WTC11 (cell line): ENCODE results near the gene NBPF1. TPM values are rescaled to one million over a fixed set of nuclear protein-coding genes. Genes with fewer than 3 reads are reported as not detected.
A peak's percentile ranks its signal among the peaks of the same experiment; 100 is the strongest.
"Not testable (repeated sequence)": the region's sequence is repeated elsewhere in the genome, so short reads cannot be mapped to it uniquely, and the experiment has no call there.

Experiments
- ATAC-seq: fragments of 200-7000 bp; cut with Tn5 transposase; 2 replicates; pipeline ENCODE4 v1.10.0; 2021; ENCODE audit warnings: mild to moderate bottlenecking, moderate library complexity
- CTCF ChIA-PET: fragments of 300-600 bp; sonication (Branson Sonifier 250); formaldehyde crosslinking; loops from one replicate; lab custom pipeline; 2021; ENCODE audit warnings: antibody characterized with exemption; lab: Charles Lee
- POLR2A ChIA-PET: fragments of 350-600 bp; sonication (Branson Sonifier 250); formaldehyde crosslinking; loops from one replicate; lab custom pipeline; 2021; ENCODE audit warnings: antibody characterized with exemption; lab: Charles Lee
- DNase-seq: peaks from one replicate; pipeline ENCODE4 v3.0.0; 2021; ENCODE audit warnings: low spot score
- H3K27ac Mint-ChIP-seq: 2 replicates; pipeline ENCODE4 v1.8.0; 2021; ENCODE audit warnings: mixed read lengths
- H3K27me3 Mint-ChIP-seq: 2 replicates; pipeline ENCODE4 v1.8.0; 2021; ENCODE audit warnings: low read depth, mild to moderate bottlenecking, moderate library complexity, mixed read lengths
- H3K36me3 Mint-ChIP-seq: 2 replicates; pipeline ENCODE4 v1.8.0; 2021; ENCODE audit warnings: mixed read lengths
- H3K4me1 Mint-ChIP-seq: 2 replicates; pipeline ENCODE4 v1.8.0; 2022; ENCODE audit warnings: mixed read lengths
- H3K4me3 Mint-ChIP-seq: 2 replicates; pipeline ENCODE4 v1.8.0; 2021; ENCODE audit warnings: mild to moderate bottlenecking, moderate library complexity, mixed read lengths
- H3K9me3 Mint-ChIP-seq: 2 replicates; pipeline ENCODE4 v1.8.0; 2021; ENCODE audit warnings: mixed read lengths
- EMX1 ChIP-seq: fragments of 250-450 bp; sonication (Bioruptor Pico); IDR thresholded peaks from 2 replicates; pipeline ENCODE4 v1.8.0; 2021; ENCODE audit warnings: mild to moderate bottlenecking
- NFATC4 ChIP-seq: fragments of 250-450 bp; sonication (Bioruptor Pico); IDR thresholded peaks from 2 replicates; pipeline ENCODE4 v1.9.0; 2021; ENCODE audit warnings: mild to moderate bottlenecking
- PRRX2 ChIP-seq: fragments of 250-450 bp; sonication (Bioruptor Pico); IDR thresholded peaks from 2 replicates; pipeline ENCODE4 v1.8.0; 2021; ENCODE audit warnings: mild to moderate bottlenecking
- SOX15 ChIP-seq: fragments of 250-450 bp; sonication (Bioruptor Pico); IDR thresholded peaks from 2 replicates; pipeline ENCODE4 v1.9.0; 2021; ENCODE audit warnings: mild to moderate bottlenecking
- ZNF671 ChIP-seq: fragments of 250-450 bp; sonication (Bioruptor Pico); IDR thresholded peaks from 2 replicates; pipeline ENCODE4 v1.8.0; 2021; ENCODE audit warnings: mild to moderate bottlenecking
- total RNA-seq: library from RNA; stranded (reverse); gene quantifications from 3 replicates; pipeline ENCODE4 v1.2.3, GENCODE V29; 2021
- TF ChIP-seq, protein P1 (sequence below): fragments of 250-450 bp; sonication (Bioruptor Pico); IDR thresholded peaks from 2 replicates; pipeline ENCODE4 v1.9.0; 2021; ENCODE audit warnings: moderate library complexity, mild to moderate bottlenecking, inconsistent platforms, borderline replicate concordance

Gene NBPF1
- total RNA-seq, 1 experiment from 2014 or later, result 18.3 TPM

DNA sequence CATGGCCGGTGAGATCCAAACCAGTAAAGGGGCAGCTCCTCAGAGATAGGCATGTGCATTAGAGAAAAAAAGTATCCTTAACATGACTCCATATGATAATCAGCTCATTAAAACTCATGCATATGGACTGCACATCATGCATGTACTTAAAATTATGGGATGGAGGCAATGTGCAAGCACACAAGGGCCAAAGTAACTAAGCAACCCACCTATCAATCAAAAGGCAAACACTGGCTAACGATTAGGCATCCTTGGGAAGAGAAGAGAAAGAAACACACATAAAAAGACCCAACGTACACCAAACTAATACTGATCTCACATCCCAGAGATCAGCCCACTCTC lies 94.5 kb downstream of the NBPF1 start:
- ATAC-seq, DNase-seq, H3K9me3 Mint-ChIP-seq, H3K4me3 Mint-ChIP-seq, H3K36me3 Mint-ChIP-seq, H3K4me1 Mint-ChIP-seq, H3K27ac Mint-ChIP-seq, POLR2A ChIA-PET, CTCF ChIA-PET: not testable (repeated sequence)
- H3K27me3 Mint-ChIP-seq, result peaks cover 36% of the 10 kb centered on the region

DNA sequence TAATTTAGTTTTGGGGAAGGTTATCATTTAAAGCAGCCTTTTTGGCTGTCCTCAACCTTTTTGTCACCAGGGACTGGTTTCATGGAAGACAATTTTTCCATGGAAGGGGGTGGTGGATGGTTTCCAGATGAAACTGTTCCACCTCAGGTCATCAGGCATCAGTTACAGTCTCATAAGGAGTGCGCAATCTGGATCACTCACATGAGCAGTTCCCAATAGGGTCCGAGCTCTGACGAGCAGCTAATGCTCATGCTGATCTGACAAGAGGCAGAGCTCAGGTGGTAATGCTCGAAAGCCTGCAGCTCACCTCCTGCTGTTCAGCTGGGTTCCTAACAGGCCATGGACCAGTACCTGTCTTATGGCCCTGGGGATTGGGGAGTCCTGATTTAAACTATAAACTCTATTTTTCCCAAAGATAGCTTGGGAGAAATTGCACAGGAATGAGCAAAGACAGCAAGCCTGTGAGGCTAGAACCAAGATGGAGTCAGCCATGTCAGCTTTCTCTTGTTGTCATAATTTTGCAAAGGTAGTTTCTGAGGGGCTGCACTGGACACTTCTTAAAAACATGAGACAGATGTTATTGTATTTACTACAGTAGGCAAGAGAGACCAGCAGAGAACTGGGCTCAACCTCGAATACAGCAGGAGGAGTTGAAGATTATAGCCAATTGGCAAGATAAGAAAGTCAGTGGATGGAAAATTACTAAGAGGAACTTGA lies 96.5 kb downstream of the NBPF1 start:
- H3K27ac Mint-ChIP-seq, DNase-seq, H3K36me3 Mint-ChIP-seq, CTCF ChIA-PET, ATAC-seq, H3K9me3 Mint-ChIP-seq, H3K4me1 Mint-ChIP-seq, H3K4me3 Mint-ChIP-seq: not testable (repeated sequence)
- H3K27me3 Mint-ChIP-seq, result peaks cover 28% of the 10 kb centered on the region
- POLR2A ChIA-PET, result interaction anchor here (0.7 kb wide), 1 partner anchor 108 kb away, joined by 3 read pairs; no protein-coding TSS in a partner anchor

DNA sequence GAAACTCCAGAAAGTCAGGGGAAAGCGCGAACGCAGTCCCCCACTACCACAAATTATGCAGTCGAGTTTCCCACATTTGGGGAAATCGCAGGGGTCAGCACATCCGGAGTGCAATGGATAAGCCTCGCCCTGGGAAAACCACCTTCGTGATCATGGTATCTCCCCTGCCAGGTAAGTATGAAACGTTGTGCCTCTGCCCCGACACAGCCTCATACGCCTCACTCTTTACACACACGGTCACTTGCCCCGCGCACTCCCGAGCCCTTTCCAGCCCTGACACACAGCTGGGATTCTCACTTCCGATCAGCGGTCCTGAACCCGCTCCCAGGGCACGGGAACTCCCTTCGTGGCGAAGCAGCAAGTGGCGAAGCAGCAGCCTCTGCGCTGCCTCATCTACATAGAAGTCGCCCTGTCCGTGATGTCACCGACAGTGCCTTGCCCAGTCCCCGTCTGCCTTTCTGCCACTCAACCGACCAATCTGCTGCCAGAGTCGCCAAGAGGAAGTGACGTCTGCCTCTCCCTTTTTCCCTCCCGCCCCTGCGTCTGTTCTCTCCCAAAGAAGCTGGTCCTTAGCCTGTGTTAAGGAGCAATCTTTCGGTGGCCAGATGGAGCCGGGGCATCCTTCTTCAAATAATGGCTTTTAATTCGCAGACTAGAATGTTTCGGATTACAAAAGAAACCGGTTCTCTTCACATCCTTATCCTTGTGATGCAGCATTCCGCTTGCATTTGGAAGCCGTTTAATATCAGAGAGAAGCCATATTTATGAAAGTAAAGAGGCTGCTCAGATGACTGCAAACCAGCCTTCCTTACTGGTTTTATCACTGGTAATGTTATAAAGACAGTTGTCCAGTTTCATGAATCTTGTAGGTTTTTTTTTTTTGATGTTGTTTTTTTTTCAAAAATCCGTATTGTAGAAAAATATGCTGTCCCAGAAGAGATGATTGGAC lies 99.0 kb downstream of the NBPF1 start, which contains the start of gene RNU1-1:
Gene RNU1-1, minus strand, starts transcription at position 179 of the 949 bp plus-strand sequence.
- CTCF ChIA-PET, H3K4me3 Mint-ChIP-seq: not testable (repeated sequence)

DNA sequence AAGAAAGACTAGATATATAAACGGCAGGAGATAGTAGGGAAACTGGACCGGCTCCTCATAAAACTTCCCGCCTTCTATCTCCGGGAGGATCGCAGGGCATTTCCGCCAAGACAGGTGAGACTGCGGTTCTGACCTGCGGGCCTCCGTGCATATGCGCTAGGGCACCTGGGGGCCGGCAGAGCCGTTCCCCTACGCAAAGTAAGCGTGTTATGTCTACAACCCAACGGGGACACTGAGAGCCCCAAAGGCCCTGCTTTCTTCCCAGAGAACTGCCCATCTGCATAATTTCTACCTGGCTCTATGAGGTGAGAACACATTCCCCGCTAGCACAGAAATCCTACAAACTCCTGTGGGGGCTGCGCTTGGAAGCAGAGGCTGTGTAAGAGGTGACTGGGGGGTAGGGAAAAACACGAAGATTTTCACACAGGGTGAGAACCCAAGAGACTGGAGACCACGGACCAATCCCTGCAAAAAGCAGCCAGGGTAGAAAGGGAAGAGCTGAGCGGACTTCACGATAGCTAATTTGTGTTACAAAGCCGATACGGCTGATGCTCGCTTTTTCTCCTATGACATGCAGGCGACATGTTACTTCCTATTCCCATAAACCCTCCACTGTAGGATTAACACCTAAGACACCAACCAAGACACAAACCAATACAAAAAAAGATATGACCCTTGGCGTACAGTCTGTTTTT lies 99.8 kb downstream of the NBPF1 start:
- H3K27ac Mint-ChIP-seq, H3K9me3 Mint-ChIP-seq: not testable (repeated sequence)
- TF ChIP-seq PRRX2, result 0 out of 2 replicates have a peak, but pooled peaks have one; percentile 41
- peak; percentile 80; the same call in 1 of the 2 replicates for TF ChIP-seq EMX1
- TF ChIP-seq SOX15 (CRISPR knock-in tag), result 0 out of 2 replicates have a peak, but pooled peaks have one; percentile 40
- TF ChIP-seq NFATC4 (CRISPR knock-in tag), result peak; percentile 79
- TF ChIP-seq ZNF671, result peak; percentile 70; the same call in 1 of the 2 replicates
- TF ChIP-seq, protein P1, sequence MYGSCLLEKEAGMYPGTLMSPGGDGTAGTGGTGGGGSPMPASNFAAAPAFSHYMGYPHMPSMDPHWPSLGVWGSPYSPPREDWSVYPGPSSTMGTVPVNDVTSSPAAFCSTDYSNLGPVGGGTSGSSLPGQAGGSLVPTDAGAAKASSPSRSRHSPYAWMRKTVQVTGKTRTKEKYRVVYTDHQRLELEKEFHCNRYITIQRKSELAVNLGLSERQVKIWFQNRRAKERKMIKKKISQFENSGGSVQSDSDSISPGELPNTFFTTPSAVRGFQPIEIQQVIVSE, result peak; percentile 43; the same call in 1 of the 2 replicates
- TF ChIP-seq, all 79 proteins: peak for 6; not testable (repeated sequence) for 73
- DNase-seq, H3K27me3 Mint-ChIP-seq, H3K4me1 Mint-ChIP-seq, H3K4me3 Mint-ChIP-seq, H3K36me3 Mint-ChIP-seq, POLR2A ChIA-PET, CTCF ChIA-PET: not testable (repeated sequence)
- ATAC-seq, result peak; percentile 99

More for the DNA sequence above, 99.0 kb downstream of the NBPF1 start, which contains the start of gene RNU1-1:
- H3K27me3 Mint-ChIP-seq, POLR2A ChIA-PET, H3K36me3 Mint-ChIP-seq, H3K4me1 Mint-ChIP-seq, H3K27ac Mint-ChIP-seq, H3K9me3 Mint-ChIP-seq: not testable (repeated sequence)
- ATAC-seq (peak; percentile 58), DNase-seq (peak; percentile 70)

DNA sequence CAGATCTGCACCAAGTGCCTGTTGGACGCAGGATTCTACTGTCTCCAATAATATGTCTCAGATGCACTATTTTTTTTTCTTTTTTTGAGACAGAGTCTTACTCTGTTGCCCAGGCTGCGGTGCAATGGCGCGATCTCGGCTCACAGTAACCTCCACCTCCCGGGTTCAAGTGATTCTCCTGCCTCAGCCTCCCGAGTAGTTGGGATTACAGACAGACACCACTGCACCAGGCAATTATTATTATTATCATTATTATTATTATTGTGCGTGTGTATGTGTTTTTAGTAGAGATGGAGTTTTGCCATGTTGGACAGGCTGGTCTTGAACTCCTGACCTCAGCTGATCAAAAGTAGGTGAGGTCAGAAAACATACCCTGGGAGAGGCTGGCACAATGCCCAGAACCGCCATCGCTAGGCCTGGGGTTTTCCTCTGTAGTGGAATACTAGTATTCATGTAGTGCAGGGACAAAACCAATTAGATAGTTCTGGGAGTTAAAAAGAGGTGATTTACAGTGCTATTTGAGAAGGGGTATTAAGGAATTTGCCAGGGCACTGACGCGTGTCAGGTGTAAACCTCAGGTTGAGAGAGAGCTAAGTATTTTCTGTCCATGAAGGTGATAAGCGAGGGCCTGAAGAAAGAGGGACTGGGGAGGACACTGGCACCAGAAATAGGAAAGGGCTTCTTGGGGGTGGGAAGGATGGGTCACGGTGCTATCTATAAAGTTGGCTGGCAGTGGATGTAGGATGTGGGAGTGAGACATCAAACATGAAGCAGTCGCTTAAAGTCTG lies 100.5 kb downstream of the NBPF1 start:
- H3K27me3 Mint-ChIP-seq, POLR2A ChIA-PET, H3K4me3 Mint-ChIP-seq, DNase-seq, ATAC-seq, H3K36me3 Mint-ChIP-seq, H3K27ac Mint-ChIP-seq, CTCF ChIA-PET, H3K4me1 Mint-ChIP-seq, H3K9me3 Mint-ChIP-seq: not testable (repeated sequence)

Other genes with a start within 250 kb of the NBPF1 start
- 94.9 to 113 TPM (median 104 TPM) in 3 replicates for gene SZRD1, start 246.3 kb downstream of the NBPF1 start, total RNA-seq
- gene SPATA21, start 176.1 kb downstream of the NBPF1 start, total RNA-seq, result 0.07 to 0.41 TPM in 2 of 3 replicates, not detected in the other
- 29.8 to 33.9 TPM (median 30.4 TPM) in 3 replicates for gene NECAP2, start 172.8 kb downstream of the NBPF1 start, total RNA-seq
- 1,028 to 1,267 TPM (median 1,197 TPM) in 3 replicates for gene RNU1-1, start 99.3 kb downstream of the NBPF1 start, total RNA-seq
- gene RNU1-3, start 53.4 kb upstream of the NBPF1 start, total RNA-seq, result 1,028 to 1,267 TPM (median 1,197 TPM) in 3 replicates
- 1,028 to 1,267 TPM (median 1,197 TPM) in 3 replicates for gene RNU1-4, start 127.0 kb upstream of the NBPF1 start, total RNA-seq